GM20431 (cell line): ENCODE measurements around the gene MAP4K5.

Experiments
- in situ Hi-C: fragments of 300-500 bp; cut with MseI, MboI; formaldehyde crosslinking; loops from one replicate; pipeline ENCODE4 v1.15.0; 2020; ENCODE audit warnings: low sequenced_read_pairs; ENCODE audit not compliant: unreplicated experiment

MAP4K5 gene

DNA sequence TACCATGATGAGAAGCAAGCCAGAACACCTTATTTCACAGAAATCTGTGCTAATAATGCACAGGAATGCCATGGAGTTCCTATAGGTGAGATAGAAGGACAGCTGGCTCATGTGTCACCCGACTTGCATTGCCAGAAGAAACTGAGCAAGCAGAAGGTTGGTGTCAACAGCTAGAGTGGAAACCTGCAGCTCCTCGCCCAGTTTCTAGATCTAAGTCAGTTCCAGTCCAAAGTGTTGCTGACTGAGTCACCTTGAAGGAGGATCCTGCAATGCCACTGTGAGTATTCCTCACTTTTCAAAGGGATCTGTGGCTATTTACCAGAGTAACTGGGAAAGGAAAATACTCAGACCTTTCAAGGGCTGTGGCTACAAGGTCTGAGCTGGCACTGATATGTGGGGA, 152.8 kb downstream of the MAP4K5 start:
- in situ Hi-C loops: no loop called here

DNA sequence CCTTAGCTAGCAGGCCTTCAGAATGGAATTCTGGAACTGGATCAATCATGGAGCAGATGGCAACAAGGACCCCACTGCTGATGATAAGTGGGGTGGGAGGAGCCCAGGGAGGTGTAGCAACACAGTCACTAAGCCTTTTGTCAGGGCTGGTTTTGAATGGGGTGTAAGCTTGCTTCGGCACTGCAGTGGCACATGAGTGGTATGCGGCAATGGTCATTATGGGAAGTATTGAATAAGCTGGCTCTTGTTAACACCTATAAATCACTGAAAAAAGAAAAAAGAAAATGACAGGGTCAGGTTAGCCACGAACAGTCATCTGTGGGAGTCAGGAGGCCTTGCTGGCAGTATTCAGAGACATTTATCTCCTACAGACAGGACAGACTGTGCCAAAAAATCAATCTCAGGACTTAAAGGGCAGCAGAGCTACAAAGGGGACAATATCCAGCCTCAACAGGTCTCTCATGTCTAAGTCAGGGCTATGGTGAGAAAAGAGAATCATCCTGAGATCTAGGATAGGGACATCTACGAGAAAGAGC, 154.8 kb downstream of the MAP4K5 start:
- in situ Hi-C loops: no loop called here

DNA sequence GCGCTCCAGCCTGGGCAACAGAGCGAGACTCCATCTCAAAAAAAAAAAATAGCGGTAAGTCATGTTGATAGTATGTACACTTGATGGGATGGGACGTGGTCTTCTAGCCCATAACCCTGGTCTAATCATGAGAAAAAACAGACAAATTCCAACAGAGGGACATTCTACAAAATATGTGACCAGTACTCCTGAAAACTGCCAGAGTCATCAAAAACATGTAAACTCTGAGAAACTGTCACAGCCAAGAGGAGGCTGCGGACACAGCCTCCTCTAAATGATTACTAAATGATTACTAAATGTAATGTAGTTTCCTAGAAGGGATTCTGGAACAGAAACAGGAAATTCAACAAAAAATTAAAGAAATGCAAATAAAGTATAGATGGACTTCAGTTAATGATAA, 156.6 kb downstream of the MAP4K5 start:
- in situ Hi-C loops: no loop called here

DNA sequence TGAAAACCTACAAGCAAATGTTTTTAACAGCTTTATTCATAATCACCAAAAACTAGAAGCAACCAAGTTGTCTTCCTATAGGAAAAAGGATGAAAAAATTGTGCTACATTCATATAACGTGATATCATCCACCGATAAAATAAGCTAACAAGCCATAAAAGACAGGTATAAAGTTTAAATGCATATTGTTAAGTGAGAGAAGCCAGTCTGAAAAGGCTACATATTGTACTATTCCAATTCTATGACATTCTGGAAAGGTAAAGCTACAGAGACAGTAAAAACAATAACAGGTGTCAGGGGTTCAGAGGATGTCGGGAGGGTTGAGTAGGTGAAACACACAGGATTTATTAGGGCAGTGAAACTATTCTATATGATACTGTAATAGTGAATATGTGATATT, 158.4 kb downstream of the MAP4K5 start:
- in situ Hi-C loops: no loop called here

DNA sequence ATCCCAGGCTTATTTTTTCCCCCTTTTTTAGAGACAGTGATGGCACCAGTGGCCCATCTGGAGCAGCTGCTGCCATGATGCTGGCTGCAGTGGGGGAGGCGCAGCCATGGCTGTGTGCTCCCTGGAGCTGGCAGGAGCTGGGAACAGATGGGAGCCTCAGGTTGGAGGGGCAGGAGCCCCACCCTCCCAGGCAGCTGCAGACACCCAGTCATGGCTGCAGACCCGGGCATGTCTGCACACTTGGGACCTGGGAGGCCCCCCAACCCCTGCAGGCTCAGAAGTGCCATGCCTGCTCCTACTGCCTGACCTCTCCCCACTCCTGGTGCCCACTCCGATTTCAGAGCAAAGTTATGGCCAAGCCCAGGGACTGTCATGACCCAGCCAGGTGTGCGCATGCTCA, 160.8 kb downstream of the MAP4K5 start:
- in situ Hi-C loops: no loop called here
